CD4-positive, alpha-beta T cell treated with Interleukin-17A for 1 hour (primary cell): ENCODE measurements around the gene TBC1D22B.

Experiments
- DNase-seq: peaks from one replicate; pipeline ENCODE4 v3.0.0-alpha.2; 2020

Gene TBC1D22B

GRCh38 chr6:37362101-37362828, 104.7 kb downstream of the TBC1D22B start:
- no peak for DNase-seq

GRCh38 chr6:37365791-37366190, 108.2 kb downstream of the TBC1D22B start:
- no peak for DNase-seq

GRCh38 chr6:37366910-37367309, 109.3 kb downstream of the TBC1D22B start:
- DNase-seq = no peak

- DNase-seq = no peak
Observed at GRCh38 chr6:37368961-37369320, 111.4 kb downstream of the TBC1D22B start.

GRCh38 chr6:37369321-37370201, 112.0 kb downstream of the TBC1D22B start:
- no peak for DNase-seq

GRCh38 chr6:37371154-37372083, 113.8 kb downstream of the TBC1D22B start:
- DNase-seq = no peak

- no peak for DNase-seq
Observed at GRCh38 chr6:37372116-37372515, 114.5 kb downstream of the TBC1D22B start.

- no peak for DNase-seq
Observed at GRCh38 chr6:37373822-37374471, 116.4 kb downstream of the TBC1D22B start.

- no peak for DNase-seq
Observed at GRCh38 chr6:37375376-37375775, 117.8 kb downstream of the TBC1D22B start.

GRCh38 chr6:37376078-37376743, 118.6 kb downstream of the TBC1D22B start:
- DNase-seq = no peak

- peak; percentile 54 for DNase-seq
Observed at GRCh38 chr6:37381579-37381978, 124.0 kb downstream of the TBC1D22B start.
